Natural killer cell (primary cell): ENCODE results near the gene SORCS2. TPM values are rescaled to one million over a fixed set of nuclear protein-coding genes. Genes with fewer than 3 reads are reported as not detected.

Source experiments
- ATAC-seq, 3 donors: fragments of 150-1000 bp in 2 of 3; fragments of 200-7000 bp in 1 of 3; cut with Tn5 transposase; 1 replicate in 1 of 3; 2 replicates in 2 of 3; pipeline ENCODE4 v1.10.0; 2021; ENCODE audit warnings: mild to moderate bottlenecking in 2 of 3, moderate library complexity in 2 of 3
- DNase-seq, 2 donors: peaks; one replicate each; pipeline versions ENCODE4 v3.0.0 to v3.0.0-alpha.2; 2013 to 2021; ENCODE audit warnings: mixed read lengths in 1 of 2
- H3K27ac ChIP-seq: one replicate; pipeline ENCODE4 v1.5.1; 2013; ENCODE audit warnings: mild to moderate bottlenecking, low read length
- H3K27me3 ChIP-seq: one replicate; pipeline ENCODE4 v1.6.1; 2013; ENCODE audit warnings: low read length; ENCODE audit not compliant: control insufficient read depth, insufficient read depth
- H3K36me3 ChIP-seq: one replicate; pipeline ENCODE4 v1.6.1; 2013; ENCODE audit warnings: low read length; ENCODE audit not compliant: control insufficient read depth, insufficient read depth
- H3K4me1 ChIP-seq: one replicate; pipeline ENCODE4 v1.6.1; 2013; ENCODE audit warnings: low read length; ENCODE audit not compliant: control insufficient read depth, insufficient read depth
- H3K4me3 ChIP-seq: one replicate; pipeline ENCODE4 v1.5.1; 2013; ENCODE audit warnings: low read length
- H3K9me3 ChIP-seq: one replicate; pipeline ENCODE4 v1.6.1; 2013; ENCODE audit warnings: low read length; ENCODE audit not compliant: control insufficient read depth, insufficient read depth
- H3K27ac Mint-ChIP-seq, 2 donors: one replicate each; pipeline ENCODE4 v1.8.0; 2022; ENCODE audit warnings: mild to moderate bottlenecking in 2 of 2, mixed read lengths in 2 of 2, moderate library complexity in 1 of 2
- H3K27me3 Mint-ChIP-seq, 2 donors: one replicate each; pipeline ENCODE4 v1.8.0; 2022; ENCODE audit warnings: low read depth in 2 of 2, mixed read lengths in 2 of 2
- H3K36me3 Mint-ChIP-seq: one replicate; pipeline ENCODE4 v1.8.0; 2022; ENCODE audit warnings: mixed read lengths
- H3K4me1 Mint-ChIP-seq, 2 donors: one replicate each; pipeline ENCODE4 v1.8.0; 2022; ENCODE audit warnings: mixed read lengths in 2 of 2
- H3K4me3 Mint-ChIP-seq: one replicate; pipeline ENCODE4 v1.8.0; 2022; ENCODE audit warnings: mild to moderate bottlenecking, moderate library complexity, mixed read lengths
- H3K9me3 Mint-ChIP-seq, 2 donors: one replicate each; pipeline ENCODE4 v1.8.0; 2022; ENCODE audit warnings: mixed read lengths in 2 of 2
- WGBS: methylation state at CpG from one replicate; pipeline ENCODE4 v1.1.7; 2013; ENCODE audit warnings: missing lambda C conversion rate; ENCODE audit not compliant: insufficient coverage; 5-methylcytosine and 5-hydroxymethylcytosine counted together
- intact Hi-C: fragments of 100-400 bp; cut with micrococcal nuclease; formaldehyde crosslinking; loops from one replicate; pipeline ENCODE4 v1.14.2; 2022
- total RNA-seq, 4 donors: library from RNA; stranded (reverse); fragments of 120-200 nt in 1 of 4; gene quantifications; one replicate each; pipeline versions ENCODE4 v1.2.3 to v1.2.4, GENCODE V29; 2013 to 2022
- TF ChIP-seq, protein P1 (sequence below): fragments of 200-600 bp; IDR thresholded peaks from one replicate; pipeline ENCODE4 v1.8.0; 2022; ENCODE audit warnings: antibody characterized with exemption

Gene SORCS2
- total RNA-seq, 3 donors from 2014 or later (not counting 1 experiment from before 2014, with no cell fraction given), result 1.2 to 2.5 (median 1.4) TPM

GRCh38 chr4:7382634-7383014, 190.3 kb downstream of the SORCS2 start:
- peaks cover 0 to 5% of the 10 kb centered on the region in 2 donors for H3K9me3 Mint-ChIP-seq
- H3K36me3 Mint-ChIP-seq, result no peaks in the 10 kb centered on the region
- ATAC-seq (no peak), DNase-seq (no peak)
- H3K27ac ChIP-seq, result no peak overlapping the region
- no peaks in the 10 kb centered on the region for H3K36me3 ChIP-seq
- peaks cover under 1% of the 10 kb centered on the region for H3K4me1 ChIP-seq
- H3K27me3 Mint-ChIP-seq, result no peaks in the 10 kb centered on the region
- WGBS, result 78% methylated on average over 5 of the region's 8 CpGs
- H3K9me3 ChIP-seq, result no peaks in the 10 kb centered on the region
- peaks cover 4% of the 10 kb centered on the region for H3K27me3 ChIP-seq
- intact Hi-C loops, result no loop called here
- H3K4me3 Mint-ChIP-seq, result no peak overlapping the region
- peaks cover 7 to 10% of the 10 kb centered on the region in 2 donors for H3K4me1 Mint-ChIP-seq
- no peak overlapping the region for H3K27ac Mint-ChIP-seq
- no peak overlapping the region for H3K4me3 ChIP-seq
- TF ChIP-seq, protein P1, sequence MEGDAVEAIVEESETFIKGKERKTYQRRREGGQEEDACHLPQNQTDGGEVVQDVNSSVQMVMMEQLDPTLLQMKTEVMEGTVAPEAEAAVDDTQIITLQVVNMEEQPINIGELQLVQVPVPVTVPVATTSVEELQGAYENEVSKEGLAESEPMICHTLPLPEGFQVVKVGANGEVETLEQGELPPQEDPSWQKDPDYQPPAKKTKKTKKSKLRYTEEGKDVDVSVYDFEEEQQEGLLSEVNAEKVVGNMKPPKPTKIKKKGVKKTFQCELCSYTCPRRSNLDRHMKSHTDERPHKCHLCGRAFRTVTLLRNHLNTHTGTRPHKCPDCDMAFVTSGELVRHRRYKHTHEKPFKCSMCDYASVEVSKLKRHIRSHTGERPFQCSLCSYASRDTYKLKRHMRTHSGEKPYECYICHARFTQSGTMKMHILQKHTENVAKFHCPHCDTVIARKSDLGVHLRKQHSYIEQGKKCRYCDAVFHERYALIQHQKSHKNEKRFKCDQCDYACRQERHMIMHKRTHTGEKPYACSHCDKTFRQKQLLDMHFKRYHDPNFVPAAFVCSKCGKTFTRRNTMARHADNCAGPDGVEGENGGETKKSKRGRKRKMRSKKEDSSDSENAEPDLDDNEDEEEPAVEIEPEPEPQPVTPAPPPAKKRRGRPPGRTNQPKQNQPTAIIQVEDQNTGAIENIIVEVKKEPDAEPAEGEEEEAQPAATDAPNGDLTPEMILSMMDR, result no peak

GRCh38 chr4:7383266-7383665, 190.9 kb downstream of the SORCS2 start:
- TF ChIP-seq, protein P1, result no peak
- intact Hi-C loops, result no loop called here
- ATAC-seq (no peak), DNase-seq (peak in 1 of 2 donors; percentile 4)
- H3K9me3 Mint-ChIP-seq, result peaks cover 0 to 7% of the 10 kb centered on the region in 2 donors
- Histone ChIP-seq H3K9me3 (no peaks in the 10 kb centered on the region), H3K27ac (no peak overlapping the region), H3K4me3 (no peak overlapping the region), H3K27me3 (peaks cover 4% of the 10 kb centered on the region), H3K36me3 (no peaks in the 10 kb centered on the region), H3K4me1 (no peaks in the 10 kb centered on the region)
- no peak overlapping the region for H3K4me3 Mint-ChIP-seq
- no peak overlapping the region for H3K27ac Mint-ChIP-seq
- WGBS, result 98% methylated on average over 6 of the region's 8 CpGs
- peaks cover under 1 to 8% of the 10 kb centered on the region in 2 donors for H3K4me1 Mint-ChIP-seq
- H3K27me3 Mint-ChIP-seq, result no peaks in the 10 kb centered on the region
- no peaks in the 10 kb centered on the region for H3K36me3 Mint-ChIP-seq

DNA sequence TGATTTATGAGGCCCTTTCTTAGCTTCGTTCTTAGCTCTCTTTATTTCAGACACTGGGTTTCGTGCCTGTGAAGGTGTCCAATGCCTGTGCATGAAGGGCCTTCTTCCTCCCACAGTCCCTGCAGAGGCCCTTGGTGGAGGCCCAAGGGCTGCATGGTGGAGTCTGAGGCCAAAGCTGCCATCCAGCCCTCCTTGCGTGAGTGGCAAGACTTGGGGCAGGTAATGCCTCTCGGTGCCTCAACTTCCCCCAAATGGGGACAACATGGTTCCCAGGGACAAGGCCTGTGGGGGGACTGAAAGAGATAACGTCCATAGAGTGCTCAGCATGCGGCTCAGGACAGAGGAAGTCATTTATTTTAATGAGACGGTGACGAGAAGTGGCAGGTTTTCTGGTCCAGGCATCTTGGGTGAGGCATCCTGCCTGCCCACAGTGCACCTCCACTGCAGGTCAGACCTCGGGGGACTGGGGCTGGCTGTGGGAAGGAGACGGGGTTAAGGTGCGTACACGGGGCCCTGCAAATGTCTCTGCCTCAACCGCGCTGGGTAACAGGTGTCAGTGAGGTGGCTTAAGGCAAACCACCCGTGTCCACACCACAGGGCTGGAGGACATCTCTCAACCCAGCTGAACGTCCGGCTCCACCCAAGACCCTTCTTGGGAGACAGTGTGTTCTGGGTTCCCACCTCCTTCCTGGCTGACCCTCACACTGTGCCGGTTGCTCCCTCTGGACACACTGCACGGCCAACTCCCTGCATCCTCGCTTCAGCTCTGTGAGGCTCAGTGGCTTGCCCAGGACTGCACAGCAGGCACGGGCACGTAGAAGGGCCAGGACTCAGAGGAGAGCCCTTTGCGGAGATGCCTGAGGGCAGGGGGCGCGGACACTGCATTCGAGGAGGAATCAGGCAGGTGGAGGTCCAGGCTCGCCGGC, 191.9 kb downstream of the SORCS2 start:
- Histone ChIP-seq H3K27me3 (peaks cover 4% of the 10 kb centered on the region), H3K27ac (no peak overlapping the region), H3K9me3 (no peaks in the 10 kb centered on the region), H3K4me3 (no peak overlapping the region), H3K4me1 (no peaks in the 10 kb centered on the region), H3K36me3 (no peaks in the 10 kb centered on the region)
- Mint-ChIP-seq H3K27me3 (no peaks in the 10 kb centered on the region), H3K4me1 (peaks cover 0 to 7% of the 10 kb centered on the region in 2 donors), H3K4me3 (no peak overlapping the region), H3K36me3 (no peaks in the 10 kb centered on the region), H3K27ac (no peak overlapping the region), H3K9me3 (peaks cover 0 to 7% of the 10 kb centered on the region in 2 donors)
- intact Hi-C loops, result no loop called here
- ATAC-seq (peak in 1 of 3 donors; percentile 23), DNase-seq (peak in 1 of 2 donors; percentile 7)
- 84% methylated on average over 28 of the region's 28 CpGs for WGBS
- TF ChIP-seq, protein P1, result no peak
